HG03039 (cell line): Measurements from ENCODE around the gene ANKRD44.

ENCODE experiments used
- ATAC-seq: cut with Tn5 transposase; IDR thresholded peaks from one replicate; pipeline ENCODE4 v1.9.1; 2021; ENCODE audit warnings: mild to moderate bottlenecking, moderate library complexity; ENCODE audit not compliant: unreplicated experiment

Gene ANKRD44

GRCh38 chr2:197322724-197323720 lies 12.4 kb upstream of the ANKRD44 start:
- ATAC-seq: no peak

GRCh38 chr2:197322143-197322542 lies 11.6 kb upstream of the ANKRD44 start:
- no peak for ATAC-seq

- no peak for ATAC-seq
These were observed 4.8 kb upstream of the ANKRD44 start for GRCh38 chr2:197315371-197315770.

- no peak for ATAC-seq
These were observed 1.6 kb upstream of the ANKRD44 start for GRCh38 chr2:197312186-197312585.

GRCh38 chr2:197311421-197312033 lies 947 bp upstream of the ANKRD44 start:
- no peak for ATAC-seq

- no peak for ATAC-seq
These were observed 424 bp upstream of the ANKRD44 start for GRCh38 chr2:197310987-197311420.

GRCh38 chr2:197309691-197310231 lies 819 bp downstream of the ANKRD44 start:
- ATAC-seq: peak; percentile 1

- no peak for ATAC-seq
These were observed 1.4 kb downstream of the ANKRD44 start for GRCh38 chr2:197308996-197309690.

GRCh38 chr2:197308585-197308984 lies 2.0 kb downstream of the ANKRD44 start:
- ATAC-seq: no peak

- peak; percentile 18 for ATAC-seq
These were observed 2.6 kb downstream of the ANKRD44 start for GRCh38 chr2:197307933-197308521.

- no peak for ATAC-seq
These were observed 3.2 kb downstream of the ANKRD44 start for GRCh38 chr2:197307236-197307932.

GRCh38 chr2:197306696-197307040 lies 3.9 kb downstream of the ANKRD44 start:
- no peak for ATAC-seq

GRCh38 chr2:197306024-197306695 lies 4.4 kb downstream of the ANKRD44 start:
- ATAC-seq: no peak

- ATAC-seq: peak; percentile 30
These were observed 6.0 kb downstream of the ANKRD44 start for GRCh38 chr2:197304556-197305011.

GRCh38 chr2:197300139-197300538 lies 10.4 kb downstream of the ANKRD44 start:
- no peak for ATAC-seq

- no peak for ATAC-seq
These were observed 12.0 kb downstream of the ANKRD44 start for GRCh38 chr2:197298609-197299008.

- ATAC-seq: no peak
These were observed 12.7 kb downstream of the ANKRD44 start for GRCh38 chr2:197297772-197298318.

- no peak for ATAC-seq
These were observed 13.3 kb downstream of the ANKRD44 start for GRCh38 chr2:197297266-197297665.

- no peak for ATAC-seq
These were observed 13.7 kb downstream of the ANKRD44 start for GRCh38 chr2:197296835-197297234.
